Coronary artery (tissue), 2 donors: ENCODE data around the gene CEP164.
A peak's percentile ranks its signal among the peaks of the same experiment; 100 is the strongest.

ENCODE experiments used
- DNase-seq: peaks from one replicate; pipeline ENCODE4 v3.0.0-alpha.2; 2017; ENCODE audit warnings: low spot score
- H3K27ac ChIP-seq, 2 donors: fragments of 200-600 bp; sonication (generic); one replicate each; pipeline ENCODE4 v1.5.1; 2016 to 2019
- H3K4me3 ChIP-seq: fragments of 200-600 bp; sonication (generic); 2 replicates; pipeline ENCODE4 v1.5.1; 2016; ENCODE audit warnings: mild to moderate bottlenecking, moderate library complexity
- CTCF ChIP-seq: fragments of 200-600 bp; sonication (generic); IDR thresholded peaks from one replicate; pipeline ENCODE4 v1.5.1; 2019; ENCODE audit warnings: antibody characterized with exemption

The CEP164 gene

GRCh38 chr11:117420598-117420997 lies 92.9 kb downstream of the CEP164 start:
- no peak for DNase-seq
- H3K4me3 ChIP-seq: no peak overlapping the region
- H3K27ac ChIP-seq: no peak overlapping the region
- TF ChIP-seq CTCF: no peak

GRCh38 chr11:117421041-117421440 lies 93.4 kb downstream of the CEP164 start:
- Histone ChIP-seq H3K4me3 (no peak overlapping the region), H3K27ac (no peak overlapping the region)
- no peak for DNase-seq
- TF ChIP-seq CTCF: no peak

GRCh38 chr11:117421476-117421875 lies 93.8 kb downstream of the CEP164 start:
- DNase-seq: peak; percentile 28
- TF ChIP-seq CTCF: no peak
- Histone ChIP-seq H3K4me3 (no peak overlapping the region), H3K27ac (no peak overlapping the region)

DNA sequence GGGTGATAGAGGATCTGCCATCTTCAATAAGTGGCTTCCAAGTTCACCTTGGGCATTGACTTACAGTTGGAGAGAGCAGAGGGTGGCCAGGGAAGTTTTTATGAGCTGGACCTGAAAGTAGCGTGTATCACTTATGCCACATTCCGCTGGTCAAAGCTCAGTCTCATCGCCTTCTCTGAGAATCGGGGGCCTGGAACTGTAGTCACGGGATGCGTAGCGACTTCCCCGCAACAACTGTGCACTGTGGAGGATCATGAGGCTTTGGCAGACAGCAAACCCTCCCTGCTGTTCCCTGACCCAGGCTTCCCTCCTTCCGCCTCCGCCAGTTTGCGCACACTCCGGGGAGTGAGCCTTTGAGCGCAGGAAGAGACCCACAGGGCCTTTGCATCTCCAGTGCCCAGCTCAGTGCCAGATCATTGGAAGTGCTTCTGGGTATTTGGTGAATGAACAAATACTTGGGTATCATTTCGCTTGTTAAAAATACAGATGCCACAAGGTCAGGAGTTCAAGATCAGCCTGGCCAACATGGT lies 95.5 kb downstream of the CEP164 start:
- Histone ChIP-seq H3K4me3 (no peak overlapping the region), H3K27ac (no peak overlapping the region)
- TF ChIP-seq CTCF: no peak
- no peak for DNase-seq

DNA sequence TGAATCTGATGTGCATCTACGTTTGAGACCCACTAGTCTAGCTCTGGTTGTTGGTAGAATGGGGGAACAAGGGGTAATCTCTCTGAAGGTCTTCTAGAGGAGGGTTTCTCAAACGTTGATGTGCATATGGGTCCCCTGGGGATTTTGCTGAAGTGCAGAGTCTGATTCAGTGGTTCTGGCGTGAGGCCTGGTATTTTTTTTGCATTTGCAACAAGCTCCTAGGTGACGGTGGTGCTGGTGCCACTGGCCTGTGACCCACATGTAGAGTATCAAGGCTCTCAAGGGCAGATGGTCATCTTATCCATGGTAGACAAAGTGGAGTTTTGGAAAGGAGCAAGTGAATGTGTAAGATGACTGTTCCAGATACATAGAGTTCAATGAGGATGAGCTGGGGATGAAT lies 97.1 kb downstream of the CEP164 start:
- H3K4me3 ChIP-seq: no peak overlapping the region
- no peak for TF ChIP-seq CTCF
- no peak for DNase-seq
- H3K27ac ChIP-seq: no peak overlapping the region

GRCh38 chr11:117425679-117426296 lies 98.1 kb downstream of the CEP164 start:
- Histone ChIP-seq H3K4me3 (no peak overlapping the region), H3K27ac (no peak overlapping the region)
- no peak for DNase-seq
- no peak for TF ChIP-seq CTCF

DNA sequence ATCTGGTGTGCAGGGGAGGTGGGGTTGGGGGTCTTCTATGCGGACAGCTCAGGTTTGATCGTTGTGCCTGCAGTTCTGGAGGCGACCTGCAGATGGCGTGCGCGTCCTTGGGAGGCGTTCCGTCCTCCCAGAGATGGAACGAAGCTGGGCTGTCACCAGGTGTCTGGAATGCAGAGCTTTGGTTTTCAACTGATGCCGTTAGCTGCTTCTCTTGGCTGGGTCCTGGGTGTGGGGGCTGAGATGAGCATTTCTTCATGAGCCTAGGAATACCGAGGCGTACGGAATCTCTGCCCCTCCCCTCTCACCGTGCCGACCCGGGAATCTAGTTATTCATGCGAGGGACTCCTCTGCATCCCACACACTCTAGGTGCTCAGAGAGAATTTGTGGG lies 98.6 kb downstream of the CEP164 start:
- no peak overlapping the region for H3K27ac ChIP-seq
- DNase-seq: no peak
- peak overlapping the region; percentile 45 for H3K4me3 ChIP-seq

More for the DNA sequence above, 98.6 kb downstream of the CEP164 start:
- TF ChIP-seq CTCF: peak; percentile 90
